ENCODE data around the gene TMEM190. TPM values are rescaled to one million over a fixed set of nuclear protein-coding genes. Genes with fewer than 3 reads are reported as not detected.

Gene TMEM190
- total RNA-seq, 4 donors from 2014 or later = not detected

DNA sequence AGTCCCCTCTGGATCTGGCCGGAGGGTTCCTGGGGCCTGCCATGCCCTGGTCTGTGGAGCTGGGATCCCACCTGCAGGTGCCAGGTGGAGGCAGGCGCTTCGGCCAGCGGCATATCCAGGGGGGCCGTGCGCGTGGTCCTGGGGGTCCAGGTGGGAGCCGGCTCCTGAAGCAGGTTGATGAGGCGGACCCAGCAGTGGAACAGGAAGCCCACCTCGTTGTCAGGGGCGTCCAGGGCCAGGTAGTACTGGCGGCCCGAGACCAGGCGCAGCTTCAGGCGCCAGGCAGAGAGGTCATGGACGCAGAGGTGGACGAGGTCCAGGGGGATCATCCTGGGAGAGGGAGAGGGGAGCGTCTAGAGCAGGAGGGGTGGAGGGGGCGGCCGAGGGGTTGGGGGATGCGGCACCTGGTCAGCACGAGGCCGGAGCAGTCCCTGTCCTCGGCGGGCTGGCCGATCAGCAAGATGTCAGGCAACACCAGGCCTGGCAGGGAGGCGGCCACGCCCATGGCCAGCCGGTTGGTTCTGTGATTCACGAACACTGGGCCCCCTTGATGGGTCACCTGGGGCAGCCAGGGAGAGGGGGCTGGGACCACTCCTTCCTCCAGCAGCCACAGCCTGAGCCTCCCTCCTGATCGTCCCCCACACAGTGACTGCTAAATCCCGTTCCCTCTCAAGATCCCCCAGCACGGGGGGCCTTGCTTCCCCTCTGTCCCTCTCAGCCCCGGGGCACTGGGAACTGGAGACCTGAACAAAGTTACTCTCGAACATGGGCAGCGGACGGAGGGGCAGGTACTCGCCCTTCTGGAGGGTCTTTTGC, 14.2 kb upstream of the TMEM190 start:
- Histone ChIP-seq H3K27ac (no peak overlapping the region), H3K36me3 (no peaks in the 10 kb centered on the region), H3K9me3 (no peaks in the 10 kb centered on the region), H3K4me3 (no peak overlapping the region), H3K4me1 (no peaks in the 10 kb centered on the region), H3K27me3 (peaks cover 8% of the 10 kb centered on the region)
- no peak for TF ChIP-seq POLR2A (IDR thresholded peaks at IDR 0.05)
- no peak for TF ChIP-seq EP300 (IDR thresholded peaks at IDR 0.05)
- TF ChIP-seq, protein P1, sequence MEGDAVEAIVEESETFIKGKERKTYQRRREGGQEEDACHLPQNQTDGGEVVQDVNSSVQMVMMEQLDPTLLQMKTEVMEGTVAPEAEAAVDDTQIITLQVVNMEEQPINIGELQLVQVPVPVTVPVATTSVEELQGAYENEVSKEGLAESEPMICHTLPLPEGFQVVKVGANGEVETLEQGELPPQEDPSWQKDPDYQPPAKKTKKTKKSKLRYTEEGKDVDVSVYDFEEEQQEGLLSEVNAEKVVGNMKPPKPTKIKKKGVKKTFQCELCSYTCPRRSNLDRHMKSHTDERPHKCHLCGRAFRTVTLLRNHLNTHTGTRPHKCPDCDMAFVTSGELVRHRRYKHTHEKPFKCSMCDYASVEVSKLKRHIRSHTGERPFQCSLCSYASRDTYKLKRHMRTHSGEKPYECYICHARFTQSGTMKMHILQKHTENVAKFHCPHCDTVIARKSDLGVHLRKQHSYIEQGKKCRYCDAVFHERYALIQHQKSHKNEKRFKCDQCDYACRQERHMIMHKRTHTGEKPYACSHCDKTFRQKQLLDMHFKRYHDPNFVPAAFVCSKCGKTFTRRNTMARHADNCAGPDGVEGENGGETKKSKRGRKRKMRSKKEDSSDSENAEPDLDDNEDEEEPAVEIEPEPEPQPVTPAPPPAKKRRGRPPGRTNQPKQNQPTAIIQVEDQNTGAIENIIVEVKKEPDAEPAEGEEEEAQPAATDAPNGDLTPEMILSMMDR (IDR thresholded peaks at IDR 0.05) = no peak
- TF ChIP-seq POLR2AphosphoS5 (IDR thresholded peaks at IDR 0.05) = no peak
- DNase-seq (ENCODE audit: low spot score in 2 of 2) = no peak
- 80% methylated on average over 22 of the region's 38 CpGs for WGBS

DNA sequence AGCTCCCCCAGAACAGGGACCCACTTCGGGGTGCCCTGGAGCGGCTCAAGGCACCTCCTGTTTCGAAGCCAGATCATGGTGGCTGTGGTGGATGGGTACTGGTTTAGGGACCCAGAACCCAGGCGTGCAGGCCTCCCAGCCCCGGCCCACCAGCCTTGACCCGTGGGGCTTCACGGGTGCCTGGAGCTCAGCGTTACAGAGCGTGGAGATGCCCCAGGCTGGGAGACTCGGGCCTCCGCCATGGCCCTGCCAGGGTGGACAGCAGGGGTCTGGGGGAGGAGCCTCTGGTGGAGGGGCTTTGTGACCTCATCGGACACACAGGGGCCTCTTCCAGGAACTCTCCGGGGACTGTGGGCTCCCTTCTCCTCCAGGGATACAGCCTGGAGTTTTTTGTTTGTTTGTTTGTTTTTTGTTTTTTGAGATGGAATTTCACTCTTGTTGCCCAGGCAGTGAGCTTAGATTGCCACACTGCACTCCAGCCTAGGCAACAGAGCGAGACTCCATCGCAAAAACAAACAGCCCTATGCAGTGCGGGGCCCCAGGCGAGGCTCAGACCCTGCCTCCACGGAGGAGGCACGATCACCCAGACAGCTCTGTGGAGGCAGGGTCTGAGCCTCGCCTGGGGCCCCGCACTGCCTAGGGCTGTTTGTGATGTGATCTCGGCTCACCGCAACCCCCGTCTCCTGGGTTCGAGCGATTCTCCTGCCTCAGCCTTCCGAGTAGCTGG, 13.5 kb upstream of the TMEM190 start, which contains the start of gene GARIN5B:
TSS of gene GARIN5B (minus strand) at position 271 of the 727 bp plus-strand sequence. CDS start at position 77, 194 bp downstream.
- 86% methylated on average over 18 of the region's 27 CpGs for WGBS
- H3K9me3 ChIP-seq = no peaks in the 10 kb centered on the region
- TF ChIP-seq EP300 (IDR thresholded peaks at IDR 0.05) (no peak), POLR2A (IDR thresholded peaks at IDR 0.05) (no peak), POLR2AphosphoS5 (IDR thresholded peaks at IDR 0.05) (no peak)
- TF ChIP-seq, protein P1 (IDR thresholded peaks at IDR 0.05) = no peak

DNA sequence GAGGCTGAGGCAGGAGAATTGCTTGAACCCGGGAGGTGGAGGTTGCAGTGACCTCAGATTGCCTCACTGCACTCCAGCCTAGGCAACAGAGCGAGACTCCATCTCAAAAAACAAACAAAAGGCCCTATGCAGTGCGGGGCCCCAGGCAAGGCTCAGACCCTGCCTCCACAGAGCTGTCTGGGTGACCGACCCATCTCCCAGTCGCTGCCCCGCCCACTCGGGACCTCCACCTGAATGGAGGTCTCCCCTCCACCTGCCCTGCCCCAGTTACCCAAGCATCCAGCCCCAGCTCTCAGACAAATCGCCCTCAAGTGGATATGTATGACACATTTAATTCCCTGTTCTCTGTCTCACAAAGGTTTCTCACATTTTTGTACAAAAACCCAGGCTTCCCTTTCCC, 11.4 kb upstream of the TMEM190 start:
- DNase-seq (ENCODE audit: low spot score in 2 of 2) = no peak
- TF ChIP-seq, protein P1 (IDR thresholded peaks at IDR 0.05) = no peak
- TF ChIP-seq EP300 (IDR thresholded peaks at IDR 0.05) = no peak
- no peak for TF ChIP-seq POLR2A (IDR thresholded peaks at IDR 0.05)
- no peak for TF ChIP-seq POLR2AphosphoS5 (IDR thresholded peaks at IDR 0.05)
- H3K4me3 ChIP-seq = no peak overlapping the region
- H3K27me3 ChIP-seq = peaks cover 35% of the 10 kb centered on the region
- no peak overlapping the region for H3K27ac ChIP-seq
- peaks cover 17% of the 10 kb centered on the region for H3K4me1 ChIP-seq
- no peaks in the 10 kb centered on the region for H3K9me3 ChIP-seq
- H3K36me3 ChIP-seq = no peaks in the 10 kb centered on the region
- WGBS = 87% methylated on average over 8 of the region's 8 CpGs

More for the DNA sequence above, 13.5 kb upstream of the TMEM190 start, which contains the start of gene GARIN5B:
- Histone ChIP-seq H3K36me3 (no peaks in the 10 kb centered on the region), H3K27ac (no peak within 1 kb of the TSS), H3K27me3 (peaks cover 14% of the 10 kb centered on the region), H3K4me3 (no peak within 1 kb of the TSS), H3K4me1 (no peaks in the 10 kb centered on the region)
- DNase-seq (ENCODE audit: low spot score in 2 of 2) = no peak

DNA sequence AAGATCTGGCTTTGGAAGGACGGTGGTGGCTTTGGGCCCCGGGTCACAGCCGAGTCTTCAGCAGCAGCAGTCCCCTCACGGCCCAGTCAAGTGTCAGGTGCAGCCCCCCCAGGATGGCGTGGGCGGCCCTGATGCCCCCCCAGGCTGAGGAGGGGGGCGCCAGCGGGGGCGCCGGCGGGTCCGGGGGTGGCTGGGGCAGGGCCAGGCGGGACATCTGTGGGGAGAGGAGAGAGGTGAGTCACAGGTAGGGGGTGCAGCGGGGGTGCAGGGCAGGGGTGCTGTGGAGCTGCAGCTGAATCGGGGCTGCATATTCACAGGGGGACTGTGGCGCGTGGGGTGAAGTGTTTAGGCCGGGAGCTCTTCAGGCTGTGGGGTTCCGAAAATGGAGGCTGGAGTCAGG, 10.7 kb upstream of the TMEM190 start:
- no peak overlapping the region for H3K27ac ChIP-seq
- no peaks in the 10 kb centered on the region for H3K9me3 ChIP-seq
- H3K4me3 ChIP-seq = no peak overlapping the region
- no peak for TF ChIP-seq POLR2AphosphoS5 (IDR thresholded peaks at IDR 0.05)
- peaks cover 42% of the 10 kb centered on the region for H3K27me3 ChIP-seq
- WGBS = 68% methylated on average over 19 of the region's 19 CpGs
- no peaks in the 10 kb centered on the region for H3K36me3 ChIP-seq
- H3K4me1 ChIP-seq = peaks cover 21% of the 10 kb centered on the region
- DNase-seq (ENCODE audit: low spot score in 2 of 2) = no peak

- Histone ChIP-seq H3K4me3 (no peak overlapping the region), H3K27me3 (peaks cover 50% of the 10 kb centered on the region), H3K36me3 (no peaks in the 10 kb centered on the region)
Measured at GRCh38 chr19:55366790-55367189, 9.8 kb upstream of the TMEM190 start.

More at GRCh38 chr19:55366790-55367189, 9.8 kb upstream of the TMEM190 start:
- Histone ChIP-seq H3K4me1 (peaks cover 21% of the 10 kb centered on the region), H3K9me3 (no peaks in the 10 kb centered on the region), H3K27ac (no peak overlapping the region)
- TF ChIP-seq EP300 (IDR thresholded peaks at IDR 0.05) (no peak), POLR2A (IDR thresholded peaks at IDR 0.05) (no peak), POLR2AphosphoS5 (IDR thresholded peaks at IDR 0.05) (no peak)
- TF ChIP-seq, protein P1 (IDR thresholded peaks at IDR 0.05) = no peak
- DNase-seq (ENCODE audit: low spot score in 2 of 2) = no peak
- 74% methylated on average over 3 of the region's 3 CpGs for WGBS

Measured in suprapubic skin (tissue), 4 donors.